ENCODE data around the gene EIF2A.

Gene EIF2A

GRCh38 chr3:150631515-150632221 lies 85.1 kb downstream of the EIF2A start:
- H3K4me3 ChIP-seq (ENCODE audit: low read depth, low read length): no peak overlapping the region

DNA sequence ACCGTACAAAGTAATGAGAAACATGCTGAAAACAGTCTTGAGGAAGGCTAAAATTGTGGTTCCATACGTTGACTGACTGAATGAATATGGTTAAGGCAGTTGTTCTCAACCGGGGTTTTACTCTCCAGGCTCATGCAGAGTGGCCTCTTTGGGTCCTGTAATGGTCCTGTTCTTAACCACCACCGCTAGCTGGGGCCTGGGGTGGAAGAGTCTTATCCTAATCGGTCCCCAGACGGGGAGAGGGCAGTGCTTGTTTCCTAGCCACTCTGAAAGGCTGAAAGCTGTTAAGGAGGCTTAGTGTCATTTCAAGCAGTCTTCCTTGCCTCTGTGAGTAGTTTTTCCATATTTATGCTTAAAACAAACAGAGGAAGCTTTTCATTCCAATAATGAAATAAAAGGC lies 88.5 kb downstream of the EIF2A start:
- H3K4me3 ChIP-seq (ENCODE audit: low read depth, low read length): no peak overlapping the region

GRCh38 chr3:150635526-150635925 lies 88.9 kb downstream of the EIF2A start:
- H3K4me3 ChIP-seq (ENCODE audit: low read depth, low read length): no peak overlapping the region

Data from iPS-11a (cell line).